GM12873 (cell line): ENCODE measurements around the gene MXD3.

Source experiments
- CTCF ChIP-seq: IDR thresholded peaks from 2 replicates; pipeline ENCODE4 v1.5.1; 2012; ENCODE audit warnings: low read depth, mild to moderate bottlenecking, moderate library complexity, low read length, control low read depth; ENCODE audit not compliant: insufficient read depth; ENCODE audit errors: missing control alignments

MXD3 gene

GRCh38 chr5:177316005-177316404 lies 4.3 kb upstream of the MXD3 start:
- no peak for TF ChIP-seq CTCF

- no peak for TF ChIP-seq CTCF
Observed at GRCh38 chr5:177315411-177315810, 3.7 kb upstream of the MXD3 start.

GRCh38 chr5:177314376-177315342 lies 3.0 kb upstream of the MXD3 start:
- no peak for TF ChIP-seq CTCF

- TF ChIP-seq CTCF = no peak
Observed at GRCh38 chr5:177313561-177314259, 2.0 kb upstream of the MXD3 start.

- TF ChIP-seq CTCF = peak; percentile 33
Observed at GRCh38 chr5:177312649-177313181, 1.0 kb upstream of the MXD3 start.

GRCh38 chr5:177311392-177311722 lies 341 bp downstream of the MXD3 start:
- TF ChIP-seq CTCF = no peak

- TF ChIP-seq CTCF = no peak
Observed at GRCh38 chr5:177310757-177311391, 824 bp downstream of the MXD3 start.
